Stimulated activated CD4-positive, alpha-beta T cell treated with anti-CD3 and anti-CD28 coated beads, Interleukin-12 subunit alpha, Interleukin-12 subunit beta, amount 100 ng/mL, for 48 hours (primary cell): ENCODE data around the gene ARHGDIA.
A peak's percentile ranks its signal among the peaks of the same experiment; 100 is the strongest.

Source experiments
- DNase-seq, 3 donors: peaks; one replicate each; pipeline ENCODE4 v3.0.0-alpha.2; 2020; ENCODE audit warnings: low read depth in 2 of 3, low spot score in 1 of 3

Gene ARHGDIA

GRCh38 chr17:81865733-81866439 lies 5.3 kb downstream of the ARHGDIA start:
- no peak for DNase-seq

DNA sequence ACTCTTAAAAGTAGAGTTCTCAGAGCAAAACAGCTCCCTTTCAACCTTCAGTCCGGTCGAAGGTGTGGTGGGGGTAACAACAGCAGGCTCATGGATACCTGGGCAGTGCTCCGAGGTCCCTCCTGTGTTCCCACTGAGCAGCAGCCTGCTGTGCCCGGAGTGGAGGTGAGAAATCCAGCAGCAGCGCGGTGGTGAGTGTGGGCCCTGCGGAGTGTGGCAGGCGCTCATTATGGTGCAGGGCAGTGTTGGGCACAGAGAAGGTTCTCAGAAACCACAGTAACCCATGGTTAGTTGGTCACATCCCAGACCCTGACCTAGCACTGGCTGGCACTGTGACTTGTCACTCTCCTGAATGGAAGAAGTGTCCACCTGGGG lies 5.8 kb downstream of the ARHGDIA start:
- DNase-seq: no peak

- no peak for DNase-seq
Observed at GRCh38 chr17:81863833-81864768, 7.0 kb downstream of the ARHGDIA start.

- no peak for DNase-seq
Observed at GRCh38 chr17:81863123-81863675, 7.9 kb downstream of the ARHGDIA start.

GRCh38 chr17:81860756-81861568 lies 10.2 kb downstream of the ARHGDIA start:
- DNase-seq: peak; percentile 98 to 99 (median 99)

GRCh38 chr17:81859906-81860755 lies 11.0 kb downstream of the ARHGDIA start, which contains the start of gene P4HB:
P4HB (minus strand) TSS chr17:81860535; CDS start chr17:81860471, 64 bp downstream.
- peak in 2 of 3 donors; percentile 95 to 97 for DNase-seq

- no peak for DNase-seq
Observed at GRCh38 chr17:81858967-81859905, 11.9 kb downstream of the ARHGDIA start.

DNA sequence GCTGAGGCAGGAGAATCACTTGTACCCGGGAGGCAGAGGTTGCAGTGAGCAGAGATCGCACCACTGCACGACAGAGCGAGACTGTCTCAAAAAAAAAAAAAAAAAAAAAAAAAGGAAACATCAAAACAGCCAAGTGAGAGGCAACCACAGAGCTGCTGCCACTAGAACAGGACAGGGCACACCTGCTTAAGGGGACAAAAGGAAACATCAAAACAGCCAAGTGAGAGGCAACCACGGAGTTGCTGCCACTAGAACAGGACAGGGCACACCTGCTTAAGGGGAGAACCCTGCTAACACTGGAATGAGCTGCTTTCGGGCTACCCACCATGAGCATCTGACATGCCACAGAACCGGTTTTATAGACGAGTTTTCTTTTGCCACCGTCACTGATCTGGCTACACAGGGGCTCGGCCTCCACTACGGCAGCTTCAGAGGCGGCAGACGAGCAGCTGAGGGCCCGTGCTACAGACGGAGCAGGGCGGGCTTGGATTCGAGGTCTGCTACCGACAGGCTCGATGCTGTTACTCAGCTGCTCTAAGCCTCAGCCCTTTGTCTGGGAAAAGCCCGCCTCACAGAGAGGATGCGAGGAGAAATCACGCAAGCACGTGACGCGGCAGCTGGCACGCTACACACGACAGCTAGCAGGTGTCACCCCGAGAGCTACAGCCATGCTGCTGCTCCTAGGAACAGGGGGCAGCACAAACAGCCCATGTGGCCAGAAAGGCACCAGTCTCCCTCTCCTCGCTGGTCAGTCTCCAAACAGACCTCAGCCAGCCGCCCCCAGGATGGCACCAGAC lies 12.8 kb downstream of the ARHGDIA start:
- no peak for DNase-seq

DNA sequence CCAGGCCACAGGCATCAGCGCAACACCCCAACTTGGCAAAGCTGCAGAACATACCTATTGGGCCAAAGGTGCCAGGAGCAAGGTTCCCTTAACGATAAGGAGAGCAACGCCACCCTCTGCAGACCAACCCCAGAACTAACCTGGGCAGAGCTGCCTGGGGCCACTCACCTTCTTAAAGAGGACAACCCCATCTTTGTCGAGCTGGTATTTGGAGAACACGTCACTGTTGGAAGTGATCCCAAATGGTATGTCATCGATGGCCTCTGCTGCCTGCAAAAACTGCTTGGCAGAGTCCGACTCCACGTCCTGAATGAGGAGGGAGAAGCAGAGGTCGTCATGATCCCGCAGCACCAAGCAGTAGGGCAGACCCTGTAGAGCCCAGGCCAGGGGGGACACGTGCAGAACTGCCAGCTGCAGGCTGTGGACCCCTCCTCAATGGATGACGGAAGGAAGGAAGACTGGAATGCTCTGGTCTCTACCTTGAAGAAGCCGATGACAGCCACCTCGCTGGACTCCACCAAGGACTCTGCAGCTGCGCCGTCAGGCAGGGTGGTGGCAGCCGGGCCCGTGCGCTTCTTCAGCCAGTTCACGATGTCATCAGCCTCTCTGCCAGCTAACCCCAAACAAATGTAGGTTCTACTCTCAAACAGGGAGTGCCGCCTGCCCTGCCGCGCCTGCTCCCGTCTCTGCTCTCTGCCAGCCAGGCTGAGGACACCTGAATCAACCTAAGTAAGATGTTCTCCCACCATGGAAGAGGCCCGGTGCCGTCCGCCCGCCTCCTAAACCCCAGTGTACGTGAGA lies 16.0 kb downstream of the ARHGDIA start:
- no peak for DNase-seq

DNA sequence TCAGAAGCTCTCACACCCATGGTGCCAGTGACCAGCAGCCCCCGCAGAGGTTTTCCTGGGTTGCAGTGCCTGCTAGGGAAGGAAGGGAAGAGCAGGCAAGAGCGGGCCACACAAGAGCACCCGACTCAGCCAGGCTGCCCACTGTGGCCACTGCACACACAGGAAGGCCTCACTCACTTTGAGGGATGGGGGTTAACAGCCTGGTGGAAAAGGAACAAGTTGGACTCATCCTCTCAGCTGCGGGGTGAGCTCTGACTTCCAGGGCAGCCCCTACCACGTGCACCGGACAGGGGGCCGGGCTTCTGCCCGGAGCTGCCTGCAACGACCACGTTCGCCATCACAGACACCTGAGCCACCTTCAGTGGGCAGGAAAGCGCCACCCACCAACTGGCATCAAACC lies 18.9 kb downstream of the ARHGDIA start:
- no peak for DNase-seq

DNA sequence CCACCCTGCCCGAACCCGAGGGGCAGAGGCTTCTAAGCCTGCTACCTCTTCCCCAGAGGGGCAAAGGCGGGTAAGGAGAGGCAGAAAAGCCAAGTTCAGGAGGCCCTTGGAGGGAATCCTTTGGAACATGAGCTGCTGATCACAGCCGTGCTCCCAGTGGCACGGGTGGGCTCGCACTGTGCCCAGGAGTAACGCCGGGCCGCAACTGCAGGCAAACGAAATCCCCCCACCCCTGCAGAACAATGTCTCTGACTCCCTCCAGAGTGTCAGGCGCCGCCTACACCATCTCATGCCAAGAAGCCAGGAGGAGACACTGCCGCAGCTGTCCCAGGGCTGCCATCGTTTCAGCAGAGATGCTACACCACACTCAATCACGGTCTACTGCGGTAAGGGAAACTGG lies 19.7 kb downstream of the ARHGDIA start:
- DNase-seq: no peak

- no peak for DNase-seq
Observed at GRCh38 chr17:81849457-81849856, 21.7 kb downstream of the ARHGDIA start.

DNA sequence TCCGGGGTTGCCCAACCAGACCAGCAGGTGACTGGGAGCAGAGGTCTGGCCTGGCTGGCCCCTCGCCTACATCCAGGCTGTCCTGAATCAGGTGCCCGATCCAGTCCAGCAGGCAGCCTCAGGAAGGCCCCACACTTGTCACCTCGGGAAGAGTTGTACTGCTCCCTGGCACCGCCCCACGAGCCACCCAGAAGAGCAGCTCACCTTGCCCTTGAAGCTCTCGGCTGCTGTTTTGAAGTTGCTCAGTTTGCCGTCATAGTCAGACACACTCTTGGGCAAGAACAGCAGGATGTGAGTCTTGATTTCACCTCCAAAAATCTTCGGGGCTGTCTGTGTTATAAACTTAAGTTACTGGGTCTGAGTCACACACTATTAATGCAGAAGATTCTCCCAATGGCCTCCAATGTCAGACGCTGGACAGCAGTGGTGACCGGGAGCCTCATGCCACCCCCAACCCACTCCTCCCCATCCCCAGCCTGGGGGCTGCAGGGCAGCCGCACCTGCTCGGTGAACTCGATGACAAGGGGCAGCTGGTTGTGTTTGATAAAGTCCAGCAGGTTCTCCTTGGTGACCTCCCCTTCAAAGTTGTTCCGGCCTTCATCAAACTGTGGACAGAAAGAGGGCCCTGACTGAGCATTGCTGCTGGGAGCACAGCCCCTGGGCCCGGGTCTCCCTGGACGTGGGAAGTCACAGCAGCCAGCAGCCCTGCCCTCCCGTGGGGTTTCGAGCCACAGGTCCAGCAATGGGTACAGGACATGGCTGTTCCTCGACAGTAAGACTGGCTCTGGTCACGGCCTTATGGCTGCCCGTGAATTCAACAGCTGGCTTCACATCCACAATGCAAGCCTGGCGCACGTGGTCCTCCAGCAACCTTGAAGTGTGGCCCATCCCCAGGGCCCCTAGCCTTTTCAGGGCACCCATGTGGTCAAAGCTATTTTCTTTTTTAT lies 24.1 kb downstream of the ARHGDIA start:
- DNase-seq: no peak

DNA sequence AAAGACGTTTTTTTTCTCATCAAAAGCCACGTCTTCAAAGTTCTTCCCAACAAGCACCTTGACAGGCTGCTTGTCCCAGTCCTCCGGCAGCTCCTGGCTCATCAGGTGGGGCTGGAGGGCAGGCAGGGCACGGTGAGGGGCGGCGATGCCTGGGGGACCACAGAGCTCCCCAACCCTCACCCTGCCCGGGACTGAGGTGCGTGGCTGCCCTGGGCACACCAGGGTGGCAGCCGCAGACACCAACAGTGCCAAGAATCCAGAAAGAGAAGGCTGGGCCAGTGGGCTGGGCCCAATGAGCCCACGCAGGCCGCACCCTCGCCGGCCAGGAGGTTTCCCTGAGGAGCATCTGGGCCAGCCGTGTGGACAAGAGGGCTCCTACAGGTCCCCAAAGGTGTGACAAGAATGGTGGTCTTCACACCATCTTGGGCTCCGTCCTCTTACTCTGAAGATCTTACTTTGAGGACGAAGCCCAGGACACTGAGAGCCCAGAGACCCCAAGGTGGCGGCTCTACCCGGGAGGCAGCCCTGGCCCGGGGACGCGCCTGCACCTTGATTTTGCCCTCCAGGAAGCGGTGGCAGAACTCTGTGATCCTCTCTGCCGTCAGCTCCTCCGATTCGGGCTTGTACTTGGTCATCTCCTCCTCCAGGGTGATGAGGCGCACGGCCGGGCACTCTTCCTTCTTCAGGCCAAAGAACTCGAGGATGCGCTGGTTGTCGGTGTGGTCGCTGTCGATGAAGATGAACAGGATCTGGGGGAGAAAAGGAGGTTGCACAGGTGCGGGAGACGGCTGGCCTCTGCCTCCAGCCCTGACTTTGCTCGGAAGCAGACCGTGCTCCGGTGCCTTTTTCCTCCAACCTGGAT lies 25.0 kb downstream of the ARHGDIA start:
- DNase-seq: no peak

GRCh38 chr17:81845361-81845760 lies 25.8 kb downstream of the ARHGDIA start:
- DNase-seq: no peak
